Measurements from ENCODE around the gene CD2.

Gene CD2

DNA sequence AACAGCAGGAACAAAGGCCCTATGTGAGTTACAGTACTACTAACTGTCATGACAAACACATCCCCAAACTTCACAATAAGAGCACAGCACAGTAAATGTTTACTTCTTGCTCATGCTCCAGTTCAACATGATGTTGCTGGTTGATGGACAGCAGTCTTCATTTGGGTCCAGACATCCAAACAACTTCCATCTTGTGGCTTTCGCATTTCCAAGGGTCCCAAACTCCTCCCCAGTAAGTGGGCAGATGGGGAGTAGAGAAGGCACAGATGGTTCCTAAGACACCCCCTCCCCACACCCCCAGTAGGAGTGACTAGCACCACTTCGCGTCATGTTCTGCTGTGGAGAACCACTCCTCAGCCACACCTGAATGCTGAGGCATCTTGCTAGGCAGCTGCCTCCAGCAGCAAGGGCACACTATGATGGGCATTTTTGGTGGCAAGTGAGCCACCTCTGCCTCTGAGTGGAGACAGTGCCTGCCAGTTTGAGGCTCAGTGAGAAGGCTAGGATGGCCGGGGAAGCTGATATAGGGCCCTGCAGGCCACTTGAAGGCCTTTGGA, 32.7 kb upstream of the CD2 start:
- no peak for DNase-seq (ENCODE audit: low read depth)
- TF ChIP-seq, protein P1, sequence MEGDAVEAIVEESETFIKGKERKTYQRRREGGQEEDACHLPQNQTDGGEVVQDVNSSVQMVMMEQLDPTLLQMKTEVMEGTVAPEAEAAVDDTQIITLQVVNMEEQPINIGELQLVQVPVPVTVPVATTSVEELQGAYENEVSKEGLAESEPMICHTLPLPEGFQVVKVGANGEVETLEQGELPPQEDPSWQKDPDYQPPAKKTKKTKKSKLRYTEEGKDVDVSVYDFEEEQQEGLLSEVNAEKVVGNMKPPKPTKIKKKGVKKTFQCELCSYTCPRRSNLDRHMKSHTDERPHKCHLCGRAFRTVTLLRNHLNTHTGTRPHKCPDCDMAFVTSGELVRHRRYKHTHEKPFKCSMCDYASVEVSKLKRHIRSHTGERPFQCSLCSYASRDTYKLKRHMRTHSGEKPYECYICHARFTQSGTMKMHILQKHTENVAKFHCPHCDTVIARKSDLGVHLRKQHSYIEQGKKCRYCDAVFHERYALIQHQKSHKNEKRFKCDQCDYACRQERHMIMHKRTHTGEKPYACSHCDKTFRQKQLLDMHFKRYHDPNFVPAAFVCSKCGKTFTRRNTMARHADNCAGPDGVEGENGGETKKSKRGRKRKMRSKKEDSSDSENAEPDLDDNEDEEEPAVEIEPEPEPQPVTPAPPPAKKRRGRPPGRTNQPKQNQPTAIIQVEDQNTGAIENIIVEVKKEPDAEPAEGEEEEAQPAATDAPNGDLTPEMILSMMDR (conservative IDR thresholded peaks at IDR 0.05; ENCODE audit: low read depth, low read length), result no peak
- no peak overlapping the region for H3K4me3 ChIP-seq (ENCODE audit: low read depth, low read length)

- DNase-seq (ENCODE audit: low read depth), result no peak
- H3K4me3 ChIP-seq (ENCODE audit: low read depth, low read length), result no peak overlapping the region
- TF ChIP-seq, protein P1 (conservative IDR thresholded peaks at IDR 0.05; ENCODE audit: low read depth, low read length), result no peak
These were observed 32.0 kb upstream of the CD2 start for GRCh38 chr1:116722016-116722838.

DNA sequence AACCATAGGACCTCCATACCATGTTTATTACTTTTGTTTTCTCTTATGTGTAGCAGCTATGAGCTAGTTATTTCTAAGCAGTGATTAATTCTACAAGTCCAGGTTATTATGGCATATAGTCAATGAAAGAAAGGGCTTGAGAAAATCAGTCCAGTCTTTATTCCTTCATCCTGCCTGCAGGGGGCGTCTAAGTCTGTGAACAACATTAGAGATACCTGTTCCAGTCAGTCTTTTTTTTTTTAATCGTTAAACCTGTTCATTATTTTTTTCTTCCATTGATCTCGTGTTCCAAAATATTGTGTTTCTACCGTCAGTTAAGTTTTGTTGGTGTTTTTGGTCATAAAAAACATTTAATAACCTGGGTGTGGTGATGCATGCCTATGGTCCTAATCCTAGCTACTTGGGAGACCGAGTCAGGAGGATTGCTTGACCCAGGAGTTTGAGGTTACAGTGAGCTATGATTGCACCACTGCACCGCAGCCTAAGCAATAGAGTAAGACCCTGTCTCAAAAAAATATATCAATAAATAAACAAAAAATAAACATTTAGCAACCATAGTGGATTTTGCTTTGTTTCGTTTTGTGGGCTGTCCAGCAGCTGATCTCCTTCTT, 29.4 kb upstream of the CD2 start:
- TF ChIP-seq, protein P1 (conservative IDR thresholded peaks at IDR 0.05; ENCODE audit: low read depth, low read length), result peak; percentile 78
- peak; percentile 78 for DNase-seq (ENCODE audit: low read depth)
- no peak overlapping the region for H3K4me3 ChIP-seq (ENCODE audit: low read depth, low read length)

DNA sequence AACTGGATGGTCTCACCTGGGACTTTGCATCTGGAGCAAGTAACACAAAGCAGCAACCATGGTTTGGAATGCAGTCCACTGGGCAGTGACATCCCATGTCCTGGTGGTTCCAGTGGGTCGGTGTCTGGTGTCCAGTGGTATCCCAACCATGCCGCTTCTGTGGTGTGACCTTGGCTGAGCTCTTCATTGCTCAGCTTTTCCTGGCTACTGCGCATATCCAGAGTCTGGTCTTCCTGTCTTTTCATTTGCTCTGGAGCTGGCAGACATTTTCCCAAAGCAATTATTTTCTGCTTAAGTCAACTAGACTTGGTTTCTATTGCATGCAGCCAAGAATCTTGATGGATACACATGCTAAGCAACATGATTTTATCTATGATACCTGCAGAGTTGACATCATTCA, 28.4 kb upstream of the CD2 start:
- TF ChIP-seq, protein P1 (conservative IDR thresholded peaks at IDR 0.05; ENCODE audit: low read depth, low read length), result no peak
- no peak for DNase-seq (ENCODE audit: low read depth)
- no peak overlapping the region for H3K4me3 ChIP-seq (ENCODE audit: low read depth, low read length)

- DNase-seq (ENCODE audit: low read depth), result no peak
- TF ChIP-seq, protein P1 (conservative IDR thresholded peaks at IDR 0.05; ENCODE audit: low read depth, low read length), result no peak
- no peak overlapping the region for H3K4me3 ChIP-seq (ENCODE audit: low read depth, low read length)
These were observed 27.1 kb upstream of the CD2 start for GRCh38 chr1:116726872-116727820.

DNA sequence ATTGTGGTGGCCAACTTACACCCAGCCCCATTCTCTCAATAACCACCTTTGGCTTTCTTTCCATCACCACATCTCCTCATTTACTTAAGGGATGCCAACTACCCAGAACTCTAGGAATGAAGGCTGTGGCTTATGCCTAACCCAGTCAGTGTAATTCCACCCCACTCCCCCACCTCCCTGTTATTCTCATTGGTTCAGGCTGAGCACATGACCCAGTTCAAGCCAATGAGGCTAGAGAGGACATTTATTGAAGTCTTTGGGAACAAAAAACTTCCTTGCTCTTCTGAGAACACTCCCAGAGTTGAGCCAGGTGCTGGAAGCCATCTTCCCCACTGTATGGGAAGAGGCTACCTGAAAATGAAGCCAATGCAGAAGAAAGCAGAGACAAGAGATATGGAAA, 22.8 kb upstream of the CD2 start:
- no peak overlapping the region for H3K4me3 ChIP-seq (ENCODE audit: low read depth, low read length)
- no peak for DNase-seq (ENCODE audit: low read depth)
- TF ChIP-seq, protein P1 (conservative IDR thresholded peaks at IDR 0.05; ENCODE audit: low read depth, low read length), result no peak

Data from choroid plexus epithelial cell (primary cell).